Liver (tissue), 3 donors: Measurements from ENCODE around the gene C4orf33.

Experiments used
- CTCF ChIP-seq: fragments of 150-350 bp; IDR thresholded peaks from 2 replicates; pipeline ENCODE4 v1.5.1; 2017; ENCODE audit warnings: improper control_type of control experiment, low read depth, low read length; ENCODE audit not compliant: missing input control
- FOXA1 ChIP-seq: IDR thresholded peaks from 2 replicates; pipeline ENCODE4 v1.6.1; 2016; ENCODE audit warnings: antibody characterized with exemption
- FOXA2 ChIP-seq: IDR thresholded peaks from 2 replicates; pipeline ENCODE4 v1.6.1; 2016; ENCODE audit warnings: antibody characterized with exemption
- GABPA ChIP-seq, 2 donors: IDR thresholded peaks in 1 of 2; conservative IDR thresholded peaks in 1 of 2; 2 replicates each; pipeline ENCODE4 v1.6.1; 2016; ENCODE audit warnings: antibody characterized with exemption in 2 of 2, mild to moderate bottlenecking in 1 of 2, moderate library complexity in 1 of 2
- HNF4G ChIP-seq: IDR thresholded peaks from 2 replicates; pipeline ENCODE4 v1.6.1; 2016; ENCODE audit warnings: antibody characterized with exemption
- JUND ChIP-seq, 2 donors: IDR thresholded peaks; 2 replicates each; pipeline ENCODE4 v1.6.1; 2016; ENCODE audit warnings: antibody characterized with exemption in 2 of 2
- RAD21 ChIP-seq, 2 donors: IDR thresholded peaks; 2 replicates each; pipeline ENCODE4 v1.6.1; 2016; ENCODE audit warnings: antibody characterized with exemption in 2 of 2, mild to moderate bottlenecking in 2 of 2
- REST ChIP-seq: IDR thresholded peaks from 2 replicates; pipeline ENCODE4 v1.6.1; 2016; ENCODE audit warnings: antibody characterized with exemption, mild to moderate bottlenecking
- SP1 ChIP-seq: IDR thresholded peaks from 2 replicates; pipeline ENCODE4 v1.6.1; 2018; ENCODE audit warnings: antibody characterized with exemption, mild to moderate bottlenecking
- TF ChIP-seq, protein P1 (sequence below): IDR thresholded peaks from 2 replicates; pipeline ENCODE4 v1.6.1; 2016; ENCODE audit warnings: antibody characterized with exemption
- donor health status: healthy.
- donor health status: healthy.

DNA sequence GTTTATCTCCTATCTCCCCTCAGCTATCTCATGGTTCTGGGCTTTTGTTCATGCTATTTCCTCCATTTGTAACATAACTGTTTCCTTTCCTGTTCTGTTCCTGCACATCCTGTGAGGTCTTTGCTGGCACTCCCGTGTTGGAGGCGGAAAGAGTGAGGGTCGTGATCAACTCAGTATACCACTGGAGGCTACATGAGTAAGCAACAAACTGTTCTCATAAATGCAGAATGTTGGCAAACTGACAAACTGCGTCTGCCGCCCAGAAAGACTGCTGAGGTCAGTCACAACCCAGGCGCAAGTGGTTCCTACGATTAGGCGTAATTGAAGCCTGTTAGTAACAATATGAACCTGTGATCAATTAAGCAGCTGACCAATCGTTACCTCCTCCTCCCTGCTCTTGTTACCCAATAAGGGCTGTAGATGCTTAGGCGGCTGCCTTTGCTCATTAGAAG is 48.8 kb downstream of the C4orf33 start:
- no peak for TF ChIP-seq CTCF
- no peak for TF ChIP-seq FOXA1
- no peak for TF ChIP-seq REST
- TF ChIP-seq GABPA (IDR thresholded peaks at IDR 0.05 in 1 of 2, conservative IDR thresholded peaks at IDR 0.05 in 1 of 2), result no peak
- no peak for TF ChIP-seq HNF4G
- TF ChIP-seq FOXA2, result no peak
- TF ChIP-seq, protein P1, sequence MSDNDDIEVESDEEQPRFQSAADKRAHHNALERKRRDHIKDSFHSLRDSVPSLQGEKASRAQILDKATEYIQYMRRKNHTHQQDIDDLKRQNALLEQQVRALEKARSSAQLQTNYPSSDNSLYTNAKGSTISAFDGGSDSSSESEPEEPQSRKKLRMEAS, result no peak
- TF ChIP-seq RAD21 (IDR thresholded peaks at IDR 0.05), result no peak
- TF ChIP-seq SP1, result no peak
- TF ChIP-seq JUND (IDR thresholded peaks at IDR 0.05), result no peak
